ENCODE measurements around the gene KCP. TPM values are rescaled to one million over a fixed set of nuclear protein-coding genes. Genes with fewer than 3 reads are reported as not detected.

KCP gene
- total and polyA plus RNA-seq, 4 experiments from 2014 or later: 0.39 to 0.55 TPM; not detected in 2

GRCh38 chr7:128928882-128929788, 18.6 kb upstream of the KCP start:
- Histone ChIP-seq H3K4me1 (ENCODE audit: insufficient read depth, low read length) (peaks cover 21% of the 10 kb centered on the region), H3K27ac (ENCODE audit: low read depth, low read length) (no peak overlapping the region), H3K4me3 (ENCODE audit: low read length in 2 of 2) (no peak overlapping the region), H3K9me3 (ENCODE audit: control insufficient read depth in 1 of 2, low read length in 2 of 2) (no peaks in the 10 kb centered on the region), H3K27me3 (ENCODE audit: insufficient read depth, low read length) (no peaks in the 10 kb centered on the region), H3K36me3 (ENCODE audit: insufficient read depth, low read length) (no peaks in the 10 kb centered on the region)
- Mint-ChIP-seq H3K4me3 (no peak overlapping the region), H3K27ac (no peak overlapping the region), H3K36me3 (no peaks in the 10 kb centered on the region), H3K9me3 (no peaks in the 10 kb centered on the region), H3K27me3 (peaks cover 2% of the 10 kb centered on the region in 2 donors), H3K4me1 (peaks cover 9 to 24% (median 16%) of the 10 kb centered on the region in 4 donors)
- DNase-seq: no peak
- ChIA-PET CTCF (ENCODE audit: partially characterized antibody) (no interaction called here), POLR2A (ENCODE audit: partially characterized antibody) (no interaction called here)
- intact Hi-C loops (cut with micrococcal nuclease): no loop called here

GRCh38 chr7:128928159-128928813, 17.8 kb upstream of the KCP start:
- no peak overlapping the region for H3K4me3 ChIP-seq (ENCODE audit: low read length in 2 of 2)
- H3K27me3 ChIP-seq (ENCODE audit: insufficient read depth, low read length): no peaks in the 10 kb centered on the region
- Mint-ChIP-seq H3K36me3 (no peaks in the 10 kb centered on the region), H3K9me3 (no peaks in the 10 kb centered on the region), H3K27ac (peak overlapping the region in 1 of 7 donors; percentile 52), H3K4me1 (peaks cover 6 to 17% (median 11%) of the 10 kb centered on the region in 4 donors), H3K27me3 (peaks cover 2 to 3% of the 10 kb centered on the region in 2 donors), H3K4me3 (no peak overlapping the region)
- no peaks in the 10 kb centered on the region for H3K9me3 ChIP-seq (ENCODE audit: control insufficient read depth in 1 of 2, low read length in 2 of 2)
- intact Hi-C loops (cut with micrococcal nuclease): no loop called here
- H3K4me1 ChIP-seq (ENCODE audit: insufficient read depth, low read length): peaks cover 13% of the 10 kb centered on the region
- ChIA-PET POLR2A (ENCODE audit: partially characterized antibody) (no interaction called here), CTCF (ENCODE audit: partially characterized antibody) (no interaction called here)
- H3K27ac ChIP-seq (ENCODE audit: low read depth, low read length): no peak overlapping the region
- no peaks in the 10 kb centered on the region for H3K36me3 ChIP-seq (ENCODE audit: insufficient read depth, low read length)
- DNase-seq: no peak

- Histone ChIP-seq H3K9me3 (ENCODE audit: control insufficient read depth in 1 of 2, low read length in 2 of 2) (no peaks in the 10 kb centered on the region), H3K4me1 (ENCODE audit: insufficient read depth, low read length) (no peaks in the 10 kb centered on the region), H3K27ac (ENCODE audit: low read depth, low read length) (no peak overlapping the region), H3K4me3 (ENCODE audit: low read length in 2 of 2) (no peak overlapping the region), H3K36me3 (ENCODE audit: insufficient read depth, low read length) (no peaks in the 10 kb centered on the region), H3K27me3 (ENCODE audit: insufficient read depth, low read length) (no peaks in the 10 kb centered on the region)
- H3K9me3 Mint-ChIP-seq: no peaks in the 10 kb centered on the region
- H3K4me3 Mint-ChIP-seq: no peak overlapping the region
- H3K36me3 Mint-ChIP-seq: no peaks in the 10 kb centered on the region
- H3K27me3 Mint-ChIP-seq: peaks cover 9 to 10% of the 10 kb centered on the region in 2 donors
- DNase-seq: no peak
- intact Hi-C loops (cut with micrococcal nuclease): no loop called here
- ChIA-PET POLR2A (ENCODE audit: partially characterized antibody) (no interaction called here), CTCF (ENCODE audit: partially characterized antibody) (no interaction called here)
- no peaks in the 10 kb centered on the region for H3K4me1 Mint-ChIP-seq
- no peak overlapping the region for H3K27ac Mint-ChIP-seq
These were observed 14.4 kb upstream of the KCP start for GRCh38 chr7:128924707-128925588.

- Mint-ChIP-seq H3K4me3 (no peak overlapping the region), H3K27me3 (peaks cover 11 to 13% of the 10 kb centered on the region in 2 donors), H3K36me3 (no peaks in the 10 kb centered on the region), H3K4me1 (no peaks in the 10 kb centered on the region), H3K27ac (peak overlapping the region in 1 of 7 donors; percentile 40), H3K9me3 (no peaks in the 10 kb centered on the region)
- Histone ChIP-seq H3K9me3 (ENCODE audit: control insufficient read depth in 1 of 2, low read length in 2 of 2) (no peaks in the 10 kb centered on the region), H3K4me1 (ENCODE audit: insufficient read depth, low read length) (no peaks in the 10 kb centered on the region), H3K36me3 (ENCODE audit: insufficient read depth, low read length) (no peaks in the 10 kb centered on the region), H3K27ac (ENCODE audit: low read depth, low read length) (no peak overlapping the region), H3K27me3 (ENCODE audit: insufficient read depth, low read length) (no peaks in the 10 kb centered on the region), H3K4me3 (ENCODE audit: low read length in 2 of 2) (no peak overlapping the region)
- ChIA-PET POLR2A (ENCODE audit: partially characterized antibody) (interaction anchor here (0.6 kb wide), 1 partner anchor 10 kb away, joined by 3 read pairs; no protein-coding TSS in a partner anchor), CTCF (ENCODE audit: partially characterized antibody) (no interaction called here)
- DNase-seq: no peak
- intact Hi-C loops (cut with micrococcal nuclease): no loop called here
These were observed 12.9 kb upstream of the KCP start for GRCh38 chr7:128923411-128923800.

- ChIA-PET POLR2A (ENCODE audit: partially characterized antibody) (interaction anchor here (0.6 to 1.1 kb wide), 2 partner anchors 10 to 17 kb away, joined by 3 read pairs; no protein-coding TSS in a partner anchor), CTCF (ENCODE audit: partially characterized antibody) (interaction anchor here (1.0 kb wide), 1 partner anchor 169 kb away, joined by 4 read pairs; no protein-coding TSS in a partner anchor)
- Histone ChIP-seq H3K4me1 (ENCODE audit: insufficient read depth, low read length) (no peaks in the 10 kb centered on the region), H3K4me3 (ENCODE audit: low read length in 2 of 2) (no peak overlapping the region), H3K27ac (ENCODE audit: low read depth, low read length) (no peak overlapping the region), H3K27me3 (ENCODE audit: insufficient read depth, low read length) (no peaks in the 10 kb centered on the region), H3K36me3 (ENCODE audit: insufficient read depth, low read length) (no peaks in the 10 kb centered on the region), H3K9me3 (ENCODE audit: control insufficient read depth in 1 of 2, low read length in 2 of 2) (no peaks in the 10 kb centered on the region)
- Mint-ChIP-seq H3K27ac (peak overlapping the region in 1 of 7 donors; percentile 40), H3K4me3 (no peak overlapping the region), H3K4me1 (no peaks in the 10 kb centered on the region), H3K9me3 (no peaks in the 10 kb centered on the region), H3K36me3 (no peaks in the 10 kb centered on the region), H3K27me3 (peaks cover 11 to 16% of the 10 kb centered on the region in 2 donors)
- no peak for DNase-seq
- intact Hi-C loops (cut with micrococcal nuclease): no loop called here
These were observed 12.2 kb upstream of the KCP start for GRCh38 chr7:128922496-128923410.

- Histone ChIP-seq H3K27ac (ENCODE audit: low read depth, low read length) (no peak overlapping the region), H3K36me3 (ENCODE audit: insufficient read depth, low read length) (no peaks in the 10 kb centered on the region), H3K4me3 (ENCODE audit: low read length in 2 of 2) (no peak overlapping the region), H3K9me3 (ENCODE audit: control insufficient read depth in 1 of 2, low read length in 2 of 2) (no peaks in the 10 kb centered on the region), H3K27me3 (ENCODE audit: insufficient read depth, low read length) (no peaks in the 10 kb centered on the region), H3K4me1 (ENCODE audit: insufficient read depth, low read length) (no peaks in the 10 kb centered on the region)
- Mint-ChIP-seq H3K27ac (peak overlapping the region in 1 of 7 donors; percentile 25), H3K27me3 (peaks cover 14 to 18% of the 10 kb centered on the region in 2 donors), H3K4me1 (no peaks in the 10 kb centered on the region), H3K4me3 (no peak overlapping the region), H3K9me3 (no peaks in the 10 kb centered on the region), H3K36me3 (no peaks in the 10 kb centered on the region)
- intact Hi-C loops (cut with micrococcal nuclease): no loop called here
- ChIA-PET POLR2A (ENCODE audit: partially characterized antibody) (interaction anchor here (1.1 kb wide), 1 partner anchor 18 kb away, joined by 3 read pairs; no protein-coding TSS in a partner anchor), CTCF (ENCODE audit: partially characterized antibody) (interaction anchor here (1.0 kb wide), 1 partner anchor 170 kb away, joined by 4 read pairs; no protein-coding TSS in a partner anchor)
- no peak for DNase-seq
These were observed 11.4 kb upstream of the KCP start for GRCh38 chr7:128921866-128922440.
